PC-3 (cell line): ENCODE data around the gene SHPK.

ENCODE experiments used
- EZH2 ChIP-seq: fragments of 300-600 bp; sonication (generic); IDR thresholded peaks from one replicate; pipeline ENCODE4 v1.6.1; 2017; ENCODE audit warnings: antibody characterized with exemption, mild to moderate bottlenecking, low read length; ENCODE audit not compliant: unreplicated experiment
- EZH2phosphoT487 ChIP-seq: fragments of 300-600 bp; sonication (generic); IDR thresholded peaks from 2 replicates; pipeline ENCODE4 v1.6.1; 2018; ENCODE audit warnings: mild to moderate bottlenecking, antibody characterized with exemption, low read length, borderline replicate concordance
- TF ChIP-seq, protein P1 (sequence below): fragments of 300-600 bp; sonication (generic); conservative IDR thresholded peaks from 2 replicates; pipeline ENCODE4 v1.5.1; 2017; ENCODE audit warnings: antibody characterized with exemption, low read depth, mild to moderate bottlenecking, low read length

DNA sequence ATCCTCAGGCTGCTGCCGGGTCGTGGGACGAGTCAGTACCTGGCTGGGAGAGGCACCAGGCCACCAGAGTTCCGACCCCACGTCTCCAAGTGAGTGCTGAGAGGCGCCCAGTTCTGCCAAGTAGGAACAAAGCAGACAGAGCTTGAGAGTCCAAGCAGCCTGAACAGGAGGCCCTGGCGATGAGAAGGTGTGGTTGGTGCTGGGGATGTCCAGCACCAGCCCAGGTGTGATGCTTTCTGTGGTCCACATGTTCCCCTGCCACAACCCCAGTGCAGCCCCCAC, 21.5 kb upstream of the SHPK start:
- TF ChIP-seq, protein P1, sequence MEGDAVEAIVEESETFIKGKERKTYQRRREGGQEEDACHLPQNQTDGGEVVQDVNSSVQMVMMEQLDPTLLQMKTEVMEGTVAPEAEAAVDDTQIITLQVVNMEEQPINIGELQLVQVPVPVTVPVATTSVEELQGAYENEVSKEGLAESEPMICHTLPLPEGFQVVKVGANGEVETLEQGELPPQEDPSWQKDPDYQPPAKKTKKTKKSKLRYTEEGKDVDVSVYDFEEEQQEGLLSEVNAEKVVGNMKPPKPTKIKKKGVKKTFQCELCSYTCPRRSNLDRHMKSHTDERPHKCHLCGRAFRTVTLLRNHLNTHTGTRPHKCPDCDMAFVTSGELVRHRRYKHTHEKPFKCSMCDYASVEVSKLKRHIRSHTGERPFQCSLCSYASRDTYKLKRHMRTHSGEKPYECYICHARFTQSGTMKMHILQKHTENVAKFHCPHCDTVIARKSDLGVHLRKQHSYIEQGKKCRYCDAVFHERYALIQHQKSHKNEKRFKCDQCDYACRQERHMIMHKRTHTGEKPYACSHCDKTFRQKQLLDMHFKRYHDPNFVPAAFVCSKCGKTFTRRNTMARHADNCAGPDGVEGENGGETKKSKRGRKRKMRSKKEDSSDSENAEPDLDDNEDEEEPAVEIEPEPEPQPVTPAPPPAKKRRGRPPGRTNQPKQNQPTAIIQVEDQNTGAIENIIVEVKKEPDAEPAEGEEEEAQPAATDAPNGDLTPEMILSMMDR, result no peak
- no peak for TF ChIP-seq EZH2
- TF ChIP-seq EZH2phosphoT487, result no peak
